ENCODE data around the gene SPSB1. TPM values are rescaled to one million over a fixed set of nuclear protein-coding genes. Genes with fewer than 3 reads are reported as not detected.
A peak's percentile ranks its signal among the peaks of the same experiment; 100 is the strongest.

SPSB1 gene
- total RNA-seq, 1 donor from 2014 or later, result 20.8 TPM

GRCh38 chr1:9278585-9279153 lies 14.0 kb upstream of the SPSB1 start:
- no peak for DNase-seq (ENCODE audit: low read depth)
- H3K4me3 ChIP-seq (ENCODE audit: low read depth, low read length), result no peak overlapping the region
- TF ChIP-seq, protein P1, sequence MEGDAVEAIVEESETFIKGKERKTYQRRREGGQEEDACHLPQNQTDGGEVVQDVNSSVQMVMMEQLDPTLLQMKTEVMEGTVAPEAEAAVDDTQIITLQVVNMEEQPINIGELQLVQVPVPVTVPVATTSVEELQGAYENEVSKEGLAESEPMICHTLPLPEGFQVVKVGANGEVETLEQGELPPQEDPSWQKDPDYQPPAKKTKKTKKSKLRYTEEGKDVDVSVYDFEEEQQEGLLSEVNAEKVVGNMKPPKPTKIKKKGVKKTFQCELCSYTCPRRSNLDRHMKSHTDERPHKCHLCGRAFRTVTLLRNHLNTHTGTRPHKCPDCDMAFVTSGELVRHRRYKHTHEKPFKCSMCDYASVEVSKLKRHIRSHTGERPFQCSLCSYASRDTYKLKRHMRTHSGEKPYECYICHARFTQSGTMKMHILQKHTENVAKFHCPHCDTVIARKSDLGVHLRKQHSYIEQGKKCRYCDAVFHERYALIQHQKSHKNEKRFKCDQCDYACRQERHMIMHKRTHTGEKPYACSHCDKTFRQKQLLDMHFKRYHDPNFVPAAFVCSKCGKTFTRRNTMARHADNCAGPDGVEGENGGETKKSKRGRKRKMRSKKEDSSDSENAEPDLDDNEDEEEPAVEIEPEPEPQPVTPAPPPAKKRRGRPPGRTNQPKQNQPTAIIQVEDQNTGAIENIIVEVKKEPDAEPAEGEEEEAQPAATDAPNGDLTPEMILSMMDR (conservative IDR thresholded peaks at IDR 0.05; ENCODE audit: low read depth, low read length), result no peak

- no peak overlapping the region for H3K4me3 ChIP-seq (ENCODE audit: low read depth, low read length)
- DNase-seq (ENCODE audit: low read depth), result no peak
- TF ChIP-seq, protein P1 (conservative IDR thresholded peaks at IDR 0.05; ENCODE audit: low read depth, low read length), result no peak
These were observed 13.4 kb upstream of the SPSB1 start for GRCh38 chr1:9279172-9279840.

DNA sequence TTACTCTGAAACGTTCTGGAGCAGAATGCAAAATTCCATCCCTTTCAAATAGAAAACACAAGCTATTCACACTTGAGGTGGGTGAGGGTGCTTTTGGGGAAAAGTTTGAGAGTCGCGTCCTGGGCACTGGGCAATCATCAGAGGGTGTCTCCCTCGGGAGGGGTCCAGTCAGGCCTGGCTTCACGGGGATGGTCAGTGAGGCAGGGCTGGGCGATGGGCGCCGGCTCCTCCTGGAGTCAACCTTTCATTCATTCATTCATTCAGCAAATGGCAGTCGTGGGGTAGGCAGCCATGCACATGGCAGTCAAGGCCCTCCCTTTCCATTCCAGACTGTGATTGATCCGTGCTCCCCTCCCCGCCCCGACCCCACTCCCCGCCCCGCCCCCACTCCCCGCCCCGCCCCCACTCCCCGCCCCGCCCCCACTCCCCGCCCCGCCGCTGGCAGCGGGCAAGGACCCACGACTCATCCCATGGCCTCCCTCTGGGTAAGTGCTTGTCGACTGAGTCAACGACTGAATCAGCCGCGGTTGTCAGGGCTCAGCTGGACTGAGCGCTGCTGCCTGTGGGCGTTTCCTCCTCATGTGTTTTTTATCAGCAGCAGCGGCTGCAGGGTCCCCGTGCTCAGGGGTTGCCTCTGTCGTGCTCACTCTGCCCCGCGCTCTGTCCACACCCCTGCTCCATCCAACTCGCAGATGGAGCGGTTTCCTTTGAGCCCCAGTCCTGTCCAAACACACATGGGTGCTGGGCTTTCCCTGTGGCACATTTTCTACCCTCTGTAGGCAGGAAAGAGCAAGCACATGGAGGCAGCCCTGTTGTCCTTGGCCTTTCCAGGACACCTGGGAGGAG lies 12.5 kb upstream of the SPSB1 start:
- no peak for DNase-seq (ENCODE audit: low read depth)
- TF ChIP-seq, protein P1 (conservative IDR thresholded peaks at IDR 0.05; ENCODE audit: low read depth, low read length), result no peak
- peak overlapping the region; percentile 2 for H3K4me3 ChIP-seq (ENCODE audit: low read depth, low read length)

- H3K4me3 ChIP-seq (ENCODE audit: low read depth, low read length), result no peak overlapping the region
- no peak for DNase-seq (ENCODE audit: low read depth)
- TF ChIP-seq, protein P1 (conservative IDR thresholded peaks at IDR 0.05; ENCODE audit: low read depth, low read length), result no peak
These were observed 11.4 kb upstream of the SPSB1 start for GRCh38 chr1:9281071-9281827.

DNA sequence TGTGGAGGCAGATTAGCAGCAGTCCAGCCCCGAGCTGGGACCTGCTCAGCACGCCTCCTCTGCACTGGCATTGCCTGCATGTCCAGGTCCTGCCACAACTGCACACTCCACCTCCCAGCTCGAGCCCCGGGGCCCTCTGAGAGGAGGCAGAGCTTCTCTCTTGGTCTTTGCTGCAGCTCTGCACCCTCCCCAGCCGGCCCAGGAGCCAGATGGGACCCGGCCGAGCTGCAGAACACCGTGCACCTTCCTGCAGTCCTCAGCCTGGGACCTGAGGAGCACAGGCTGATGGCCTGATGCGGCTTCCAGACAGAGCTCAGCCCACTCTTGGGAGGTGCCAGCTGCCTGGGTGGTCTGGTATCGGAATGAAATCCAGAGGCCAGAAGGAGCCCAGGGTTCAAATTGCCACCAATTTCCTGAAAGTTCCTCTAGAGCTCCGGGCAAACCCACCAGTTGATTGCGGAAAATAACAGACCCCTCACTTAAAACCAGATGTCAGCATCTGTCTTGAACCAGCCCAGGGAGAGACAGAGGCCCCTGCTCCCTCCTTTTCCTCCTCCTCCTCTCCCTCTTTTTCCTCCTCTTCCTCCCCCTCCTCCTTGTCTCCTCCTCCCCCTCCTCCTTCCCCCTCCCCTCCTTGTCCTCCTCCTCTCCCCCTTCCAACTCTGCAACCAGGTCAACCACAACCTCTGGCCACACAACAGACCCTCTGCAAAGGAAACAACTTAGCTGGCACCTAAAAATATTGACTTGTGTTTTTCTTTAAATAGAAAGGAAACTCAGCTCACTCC lies 10.6 kb upstream of the SPSB1 start:
- TF ChIP-seq, protein P1 (conservative IDR thresholded peaks at IDR 0.05; ENCODE audit: low read depth, low read length), result no peak
- no peak for DNase-seq (ENCODE audit: low read depth)
- no peak overlapping the region for H3K4me3 ChIP-seq (ENCODE audit: low read depth, low read length)

- TF ChIP-seq, protein P1 (conservative IDR thresholded peaks at IDR 0.05; ENCODE audit: low read depth, low read length), result no peak
- no peak for DNase-seq (ENCODE audit: low read depth)
- no peak overlapping the region for H3K4me3 ChIP-seq (ENCODE audit: low read depth, low read length)
These were observed 10.1 kb upstream of the SPSB1 start for GRCh38 chr1:9282696-9282955.

All from epithelial cell of proximal tubule (primary cell).